GF-D8 (cell line): ENCODE results near the gene DNAI2.

Experiments used
- DNase-seq: peaks from one replicate; lab custom pipeline; 2025; lab: John Stamatoyannopoulos, UW

DNAI2 gene

DNA sequence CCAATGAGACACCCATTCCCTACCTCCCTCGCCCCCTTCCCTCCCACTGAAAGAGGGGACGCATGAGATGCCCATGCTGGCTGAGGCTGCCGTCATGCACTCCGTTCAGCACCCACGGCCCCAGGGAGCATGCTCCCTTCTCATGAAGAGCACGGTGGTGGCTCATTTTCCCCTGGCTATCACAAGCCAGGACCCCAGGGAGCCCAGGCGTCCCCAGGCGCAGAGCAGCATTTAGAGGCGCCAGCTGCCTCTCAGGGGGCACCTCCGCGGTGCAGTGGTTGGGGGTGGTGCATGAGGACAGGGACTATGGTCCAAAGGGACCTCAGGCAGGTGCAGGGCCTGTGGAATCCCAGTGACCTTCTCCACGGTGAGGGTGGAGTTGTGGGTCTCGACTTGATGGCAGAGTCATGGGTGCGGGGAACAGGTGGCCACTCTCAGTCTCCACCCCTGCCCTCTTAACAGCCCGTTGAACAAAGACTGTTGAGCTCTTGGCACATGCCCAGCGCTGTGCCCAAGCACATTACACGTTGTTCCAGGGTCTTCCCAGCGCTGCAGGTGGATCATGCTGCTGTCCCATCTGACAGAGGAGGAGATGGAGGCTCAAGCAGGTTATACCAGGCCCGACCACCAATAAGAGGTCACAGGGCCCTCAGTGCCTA, 65.6 kb downstream of the DNAI2 start:
- no peak for DNase-seq

DNA sequence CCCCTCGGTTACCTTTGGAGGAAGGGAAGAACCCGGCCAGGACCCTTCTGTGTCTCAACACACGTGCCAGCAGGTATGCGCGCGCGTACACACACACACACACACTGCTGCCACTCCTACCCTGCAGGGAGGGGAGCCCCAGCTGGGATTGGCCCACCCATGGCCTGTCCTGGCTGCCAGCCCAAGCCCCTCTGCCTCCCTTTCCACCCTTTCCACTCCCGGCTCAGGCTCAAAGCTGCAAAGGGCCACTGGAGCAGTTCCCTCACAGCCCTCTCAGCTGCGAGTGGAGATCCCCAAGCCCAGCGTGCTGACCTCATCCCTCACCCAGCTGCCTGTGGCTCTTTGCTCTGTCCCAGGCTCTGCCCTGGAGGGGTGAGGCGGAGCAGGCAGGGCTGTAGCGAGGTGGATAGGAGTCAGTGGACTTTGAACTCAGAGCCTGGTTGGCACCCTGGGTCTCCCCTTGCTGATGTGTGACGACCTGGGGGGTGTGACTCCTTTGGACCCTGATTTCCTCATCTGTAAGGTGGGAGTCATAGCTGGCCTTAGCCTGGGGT, 66.5 kb downstream of the DNAI2 start:
- no peak for DNase-seq

DNA sequence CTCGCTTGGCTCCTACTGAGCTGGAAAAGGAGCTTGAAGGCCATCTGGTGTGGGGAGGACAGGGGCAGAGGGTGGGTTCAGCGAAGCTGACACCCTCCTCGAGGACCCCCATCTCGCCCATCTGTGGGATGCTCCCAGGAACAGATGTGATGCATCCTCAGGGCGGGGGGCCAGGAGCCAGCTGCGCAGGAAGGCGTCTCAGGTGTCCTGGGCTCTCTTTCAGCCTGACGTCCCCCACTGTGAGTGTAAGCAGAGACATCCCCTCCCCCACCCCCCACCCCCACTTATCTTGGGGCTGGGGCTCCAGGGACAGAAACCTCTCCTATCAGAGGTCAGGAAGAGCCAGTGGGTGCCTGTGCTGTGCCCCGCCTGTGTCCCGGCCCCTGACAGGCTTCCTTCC, 68.2 kb downstream of the DNAI2 start:
- no peak for DNase-seq

DNA sequence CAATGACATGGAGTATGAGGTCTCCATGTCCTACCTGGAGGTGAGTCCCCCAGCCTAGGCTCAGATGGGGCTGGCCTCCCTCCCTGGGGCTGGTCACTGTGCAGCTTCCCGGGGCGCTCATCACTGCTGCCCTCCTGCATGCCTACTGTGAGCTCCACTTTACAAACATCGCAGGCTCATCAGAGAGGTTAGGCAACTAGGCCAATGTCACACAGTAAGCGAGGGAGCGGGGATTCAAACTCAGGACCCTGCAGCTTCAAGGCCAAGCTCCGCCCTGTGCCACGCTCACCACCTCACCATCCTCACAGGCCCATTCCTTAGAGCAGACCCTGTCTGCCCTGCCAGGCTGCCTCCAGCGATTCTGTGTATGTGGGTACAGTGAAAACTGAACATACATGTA, 69.1 kb downstream of the DNAI2 start:
- no peak for DNase-seq

DNA sequence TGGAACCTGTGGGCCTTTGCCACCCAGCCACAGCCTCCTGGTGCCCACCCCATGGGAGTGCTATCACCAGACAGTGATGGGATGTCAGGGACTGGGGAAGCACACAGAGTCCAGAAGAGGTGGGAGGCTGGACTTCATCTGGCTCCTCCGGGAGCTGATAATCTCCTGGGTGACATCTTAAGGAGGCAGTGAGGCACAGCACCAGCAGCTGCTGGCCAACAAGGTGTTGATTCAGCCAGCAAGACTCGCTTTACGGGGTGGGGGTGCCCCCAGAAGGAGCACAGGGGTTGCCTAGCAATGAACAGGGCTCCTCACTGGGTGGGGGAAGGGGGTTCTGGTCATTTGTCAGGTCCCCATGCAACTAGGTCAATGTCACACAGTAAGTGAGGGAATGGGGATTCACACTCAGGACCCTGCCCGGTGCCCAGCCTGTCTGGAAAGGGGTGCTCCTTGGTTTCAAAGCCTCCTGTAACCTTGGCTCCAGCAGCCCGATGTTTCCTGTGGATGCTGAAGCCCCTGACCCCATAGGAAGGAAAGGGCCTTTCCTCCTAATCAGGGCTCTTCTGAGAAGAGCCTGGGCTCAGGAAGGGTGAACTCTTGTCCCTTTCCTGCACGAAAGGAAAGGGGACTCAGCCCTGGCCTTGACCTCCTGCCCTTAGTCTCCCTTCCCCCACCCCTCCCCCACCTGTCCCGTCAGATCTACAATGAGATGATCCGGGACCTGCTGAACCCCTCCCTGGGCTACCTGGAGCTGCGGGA, 69.7 kb downstream of the DNAI2 start:
- DNase-seq, result no peak

DNA sequence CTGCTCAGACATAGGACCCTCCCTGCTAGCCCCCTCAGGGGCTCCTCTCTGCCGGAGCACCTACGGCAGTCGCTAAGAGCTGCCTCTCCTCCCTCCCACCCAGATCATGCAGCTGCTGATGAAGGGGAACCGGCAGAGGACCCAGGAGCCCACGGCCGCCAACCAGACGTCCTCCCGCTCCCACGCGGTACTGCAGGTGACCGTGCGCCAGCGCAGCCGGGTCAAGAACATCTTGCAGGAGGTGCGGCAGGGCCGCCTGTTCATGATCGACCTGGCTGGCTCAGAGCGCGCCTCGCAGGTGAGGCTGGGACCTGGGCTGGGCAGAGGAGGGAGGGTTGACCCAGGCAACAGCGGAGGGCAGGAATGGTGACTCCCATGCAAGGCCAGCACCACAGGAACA, 70.6 kb downstream of the DNAI2 start:
- DNase-seq, result no peak

DNA sequence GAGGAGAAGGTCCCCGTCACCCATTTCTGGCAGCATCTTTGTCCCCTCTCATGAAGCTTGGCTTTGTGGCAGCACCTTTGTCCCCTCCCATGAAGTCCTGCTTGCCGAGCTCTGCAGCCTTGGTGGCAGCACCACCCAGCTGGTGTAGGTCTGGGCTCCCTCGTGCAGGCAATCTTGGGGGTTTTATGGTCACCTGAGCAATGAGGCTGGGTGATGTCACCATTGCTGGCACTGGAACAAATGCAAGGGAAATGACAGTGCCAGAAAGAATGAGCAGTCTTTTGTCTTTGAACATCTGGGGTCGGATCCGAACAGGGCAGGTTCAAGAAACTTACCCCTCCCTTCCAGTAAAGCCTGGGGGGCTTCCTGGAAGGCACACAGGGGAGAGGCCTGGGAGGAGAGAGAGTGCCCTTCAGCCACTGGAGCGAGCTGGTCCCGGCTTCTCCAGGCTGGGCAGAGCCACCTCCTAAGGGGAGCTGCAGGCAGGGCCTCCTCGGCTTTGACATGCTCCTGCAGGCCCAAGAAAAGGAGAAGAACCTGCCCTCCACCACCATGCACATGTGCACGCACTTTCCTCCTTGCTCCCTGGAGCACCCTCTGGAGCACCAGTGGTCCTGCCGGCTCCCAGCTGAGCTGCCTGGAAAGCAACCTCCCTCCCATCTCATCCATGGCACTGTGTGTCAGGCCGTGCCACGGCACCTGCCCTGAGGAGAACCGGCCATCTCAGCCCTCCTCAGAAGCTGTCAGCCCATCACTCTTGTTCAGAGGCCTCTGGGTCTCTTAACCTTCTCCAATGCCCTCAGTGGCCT, 71.6 kb downstream of the DNAI2 start:
- no peak for DNase-seq

DNA sequence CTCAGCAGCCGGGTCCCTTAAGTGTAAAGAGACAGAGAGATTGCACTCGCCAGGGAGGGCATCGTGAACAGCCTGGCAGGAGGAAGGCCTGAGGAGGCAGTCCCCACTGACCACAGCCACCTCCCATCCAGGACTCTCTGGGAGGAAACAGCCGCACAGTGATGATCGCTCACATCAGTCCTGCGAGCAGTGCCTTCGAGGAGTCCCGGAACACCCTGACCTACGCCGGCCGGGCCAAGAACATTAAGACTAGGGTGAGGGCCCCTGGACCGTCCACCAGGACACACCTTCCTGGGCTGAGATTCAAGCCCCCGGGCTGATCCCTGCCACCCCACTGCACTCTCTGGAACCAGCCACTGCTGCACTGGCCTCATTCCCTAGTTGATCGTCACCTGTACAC, 73.6 kb downstream of the DNAI2 start:
- DNase-seq, result no peak

DNA sequence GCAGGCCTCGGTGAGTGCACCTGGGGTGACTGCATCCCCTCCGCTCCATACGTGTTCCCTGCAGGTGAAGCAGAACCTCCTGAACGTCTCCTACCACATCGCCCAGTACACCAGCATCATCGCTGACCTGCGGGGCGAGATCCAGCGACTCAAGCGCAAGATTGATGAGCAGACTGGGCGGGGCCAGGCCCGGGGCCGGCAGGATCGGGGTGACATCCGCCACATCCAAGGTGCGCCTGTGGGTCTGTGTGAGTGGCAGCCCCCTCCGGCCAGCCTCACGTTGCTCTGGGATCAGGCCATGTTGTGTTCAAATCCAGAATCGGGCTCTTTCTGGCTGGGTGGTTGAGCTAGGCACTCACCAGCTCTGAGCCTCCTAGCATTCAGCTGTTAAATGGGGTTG, 75.1 kb downstream of the DNAI2 start:
- DNase-seq, result no peak

DNA sequence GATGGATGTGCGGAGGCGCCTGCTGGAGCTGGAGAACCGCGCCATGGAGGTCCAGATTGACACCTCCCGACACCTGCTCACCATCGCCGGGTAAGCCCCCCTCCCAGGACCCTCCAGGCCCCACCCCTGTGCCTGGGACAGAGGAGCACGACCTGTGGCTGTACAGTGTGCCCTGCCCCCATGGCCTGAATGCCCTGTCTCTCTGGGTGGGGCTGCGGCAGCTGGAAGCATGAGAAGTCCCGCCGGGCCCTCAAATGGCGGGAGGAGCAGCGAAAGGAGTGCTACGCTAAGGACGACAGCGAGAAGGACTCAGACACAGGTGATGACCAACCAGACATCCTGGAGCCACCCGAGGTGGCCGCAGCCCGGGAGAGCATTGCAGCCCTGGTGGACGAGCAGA, 76.5 kb downstream of the DNAI2 start:
- DNase-seq, result no peak

DNA sequence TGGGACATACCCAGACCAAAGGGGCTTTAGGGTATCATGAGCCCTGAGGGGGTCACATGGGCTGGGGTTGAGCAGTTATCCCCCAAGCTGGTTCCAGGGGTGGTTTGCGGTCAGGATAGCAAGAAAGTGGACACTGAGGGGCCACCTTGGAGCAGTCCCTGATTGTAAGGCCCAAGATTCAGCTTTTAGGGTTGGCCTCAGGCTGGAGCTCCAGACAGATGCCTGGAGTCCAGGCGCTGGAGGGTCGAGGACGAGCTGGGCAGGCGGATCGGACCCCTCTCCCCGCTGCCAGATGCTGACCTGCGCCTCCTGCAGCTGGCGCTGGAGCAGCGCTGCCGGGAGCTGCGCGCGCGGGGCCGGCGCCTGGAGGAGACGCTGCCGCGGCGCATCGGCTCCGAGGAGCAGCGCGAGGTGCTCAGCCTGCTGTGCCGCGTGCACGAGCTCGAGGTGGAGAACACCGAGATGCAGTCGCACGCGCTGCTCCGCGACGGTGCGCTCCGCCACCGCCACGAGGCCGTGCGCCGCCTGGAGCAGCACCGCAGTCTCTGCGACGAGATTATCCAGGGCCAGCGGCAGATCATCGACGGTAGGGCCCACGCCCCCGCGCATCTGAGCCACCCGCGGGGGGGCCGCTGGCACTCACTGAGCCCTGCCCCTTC, 77.6 kb downstream of the DNAI2 start:
- no peak for DNase-seq

DNA sequence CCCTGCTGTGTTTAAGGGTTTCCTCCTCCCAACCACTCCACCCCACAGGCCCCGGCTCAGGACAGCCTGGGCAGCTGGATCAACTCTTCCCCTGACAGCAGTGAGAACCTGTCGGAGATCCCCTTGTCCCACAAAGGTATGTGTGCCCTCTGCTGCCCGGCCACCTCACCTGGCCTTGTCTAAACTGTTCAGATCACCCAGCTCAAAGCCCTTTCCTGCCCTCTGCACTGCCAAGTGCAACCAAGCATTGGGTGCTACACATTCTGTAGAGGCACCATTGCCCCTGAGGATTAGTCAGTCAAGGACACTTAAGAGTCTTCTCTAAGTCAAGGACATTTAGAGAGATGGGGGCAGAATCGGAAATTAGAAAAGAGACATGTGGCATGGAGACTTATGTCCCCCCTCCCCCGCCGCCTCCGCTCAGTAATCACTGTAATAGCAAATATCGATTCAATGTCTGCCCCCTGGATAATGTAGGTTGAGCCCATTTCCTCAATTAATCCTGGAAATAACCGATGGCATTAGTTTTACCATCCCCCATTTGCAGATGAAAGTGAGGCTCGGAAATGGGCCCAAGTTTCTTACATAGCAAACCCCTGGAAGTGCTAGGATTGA, 79.5 kb downstream of the DNAI2 start:
- DNase-seq, result no peak

DNA sequence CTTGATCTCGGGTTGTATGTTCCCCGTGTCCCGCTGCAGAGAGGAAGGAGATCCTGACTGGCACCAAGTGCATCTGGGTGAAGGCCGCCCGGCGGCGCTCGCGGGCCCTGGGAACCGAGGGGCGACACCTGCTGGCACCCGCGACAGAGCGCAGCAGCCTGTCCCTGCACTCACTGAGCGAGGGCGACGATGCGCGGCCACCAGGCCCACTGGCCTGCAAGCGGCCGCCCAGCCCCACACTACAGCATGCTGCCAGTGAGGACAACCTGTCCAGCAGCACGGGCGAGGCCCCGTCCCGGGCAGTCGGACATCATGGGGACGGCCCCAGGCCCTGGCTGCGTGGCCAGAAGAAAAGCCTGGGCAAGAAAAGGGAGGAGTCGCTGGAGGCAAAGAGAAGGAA, 80.1 kb downstream of the DNAI2 start:
- DNase-seq, result no peak

DNA sequence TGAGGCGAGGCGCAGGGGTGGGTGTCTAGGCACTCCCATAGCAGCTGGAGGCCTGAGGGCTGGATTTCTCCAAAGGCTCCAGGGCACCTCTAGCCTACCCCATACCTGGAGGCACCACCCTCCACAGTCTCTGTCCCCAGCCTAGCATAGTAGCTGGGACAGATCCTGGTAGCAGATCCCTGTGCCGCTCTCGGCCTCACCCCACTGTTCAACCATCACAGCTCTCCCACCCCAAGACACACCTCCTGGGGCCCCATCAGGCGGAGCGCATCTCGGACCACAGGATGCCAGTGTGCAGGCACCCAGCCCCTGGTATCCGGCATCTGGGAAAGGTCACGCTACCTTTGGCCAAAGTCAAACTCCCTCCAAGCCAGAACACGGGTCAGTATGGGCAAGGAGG, 80.5 kb downstream of the DNAI2 start:
- DNase-seq, result no peak

DNA sequence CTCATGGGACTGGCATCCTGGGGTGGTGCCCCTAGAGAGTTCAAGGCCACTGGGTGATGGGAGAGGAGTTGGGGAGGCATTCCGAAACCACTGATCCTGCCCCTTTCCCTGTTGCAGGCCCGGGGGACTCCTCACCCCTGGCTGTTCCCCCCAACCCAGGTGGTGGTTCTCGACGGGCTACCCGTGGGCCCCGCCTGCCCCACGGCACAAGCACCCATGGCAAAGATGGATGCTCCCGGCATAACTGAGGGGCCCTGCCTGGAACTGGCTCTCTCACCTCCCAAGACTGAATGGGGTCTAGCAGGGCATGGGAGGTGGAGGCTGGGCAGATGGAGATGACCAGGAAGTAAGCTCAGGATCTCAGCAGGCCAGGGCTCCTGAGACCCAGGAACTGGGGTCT, 81.0 kb downstream of the DNAI2 start:
- no peak for DNase-seq

DNA sequence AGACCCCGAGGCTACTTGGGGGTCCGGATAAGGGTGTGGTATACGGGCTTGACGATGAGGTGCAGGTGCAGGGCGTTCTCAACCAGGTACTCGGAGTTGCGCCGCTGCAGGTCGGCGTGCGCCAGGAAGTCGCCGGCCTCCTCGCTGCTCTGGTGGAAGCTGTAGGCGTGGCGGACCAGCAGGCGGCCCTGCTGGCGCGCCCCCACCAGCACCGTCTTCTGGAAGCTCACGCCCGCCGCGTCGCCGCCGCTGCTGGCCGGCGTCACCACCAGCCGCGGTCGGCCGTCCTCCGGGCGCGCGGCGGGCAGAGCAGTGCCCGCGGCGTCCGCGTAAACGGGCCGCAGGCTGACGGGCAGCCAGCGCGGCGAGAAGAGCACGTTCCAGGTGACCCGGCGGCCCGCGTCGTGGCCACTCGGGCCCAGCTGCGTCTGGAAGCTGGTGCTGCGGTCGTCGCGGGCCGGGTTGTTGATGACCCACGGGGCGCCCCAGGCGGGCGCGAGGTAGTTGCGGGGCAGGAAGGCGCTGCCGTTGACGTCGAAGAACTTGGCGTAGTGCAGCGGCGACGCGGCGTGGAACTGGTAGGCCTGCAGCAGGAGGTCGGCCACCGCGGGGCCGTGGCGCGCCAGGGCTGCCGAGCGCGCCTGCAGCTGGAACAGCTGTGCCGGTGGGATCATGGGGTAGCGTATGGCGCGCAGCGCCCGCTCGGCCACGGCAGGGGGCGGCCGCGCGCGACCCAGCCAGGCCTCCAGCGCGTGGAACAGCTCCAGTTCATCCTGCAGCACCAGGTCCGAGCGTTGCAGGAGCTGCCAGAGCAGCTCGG, 82.8 kb downstream of the DNAI2 start:
- no peak for DNase-seq

DNA sequence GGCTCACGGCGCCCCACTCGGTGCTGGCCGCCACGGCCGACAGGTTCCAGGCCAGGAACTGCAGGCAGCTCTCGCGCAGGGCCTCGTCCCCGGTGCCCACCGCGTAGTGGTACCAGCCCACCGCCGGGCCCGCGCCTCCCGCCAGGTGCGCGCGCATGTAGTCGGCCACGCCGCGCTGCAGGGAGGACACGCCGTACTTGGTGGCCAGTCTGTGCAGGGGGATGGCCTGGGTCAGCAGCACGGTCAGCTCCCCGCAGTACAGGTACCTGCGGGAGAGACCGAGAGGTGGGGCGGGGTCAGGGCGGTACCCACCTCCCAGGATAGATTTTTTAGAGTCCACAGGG, 83.4 kb downstream of the DNAI2 start:
- DNase-seq, result no peak

DNA sequence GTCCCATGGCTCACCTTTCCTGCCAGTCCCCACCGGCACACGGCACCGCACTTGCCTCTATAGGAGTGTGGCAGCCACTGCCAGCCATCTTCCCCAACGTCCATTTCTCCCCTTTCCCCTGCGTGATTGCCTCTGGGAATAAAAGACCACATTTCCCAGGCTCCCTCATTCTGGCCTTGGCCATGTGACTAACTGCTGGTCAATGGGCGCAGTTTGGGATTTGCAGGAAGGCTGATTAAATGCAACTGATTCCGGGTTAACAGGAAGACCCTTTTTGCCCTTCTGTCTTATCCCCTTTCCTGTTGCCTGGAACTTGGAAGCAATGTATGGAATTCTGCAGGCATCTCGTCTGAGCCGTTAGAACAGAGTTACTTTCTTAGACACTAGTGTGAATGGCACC, 84.7 kb downstream of the DNAI2 start:
- no peak for DNase-seq

DNA sequence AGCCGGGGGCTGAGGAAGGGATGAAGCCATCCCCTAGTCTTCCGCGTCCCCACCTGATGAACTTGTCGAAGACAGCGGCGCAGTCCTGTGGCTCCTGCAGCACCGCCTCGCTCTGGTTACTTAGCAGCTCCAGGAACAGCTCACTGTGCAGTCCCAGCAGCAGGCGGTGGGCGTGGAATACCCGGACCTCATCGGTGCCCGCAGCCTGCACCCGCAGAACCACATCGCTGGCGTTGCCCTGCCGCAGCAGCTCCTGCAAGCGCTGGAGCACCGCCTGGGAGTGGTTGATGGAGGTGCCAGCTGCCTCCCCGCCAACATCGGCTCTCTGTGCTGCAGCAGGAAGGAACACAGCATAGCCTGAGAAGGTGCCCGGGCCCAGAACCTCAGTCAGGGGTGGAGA, 85.9 kb downstream of the DNAI2 start:
- DNase-seq, result no peak

DNA sequence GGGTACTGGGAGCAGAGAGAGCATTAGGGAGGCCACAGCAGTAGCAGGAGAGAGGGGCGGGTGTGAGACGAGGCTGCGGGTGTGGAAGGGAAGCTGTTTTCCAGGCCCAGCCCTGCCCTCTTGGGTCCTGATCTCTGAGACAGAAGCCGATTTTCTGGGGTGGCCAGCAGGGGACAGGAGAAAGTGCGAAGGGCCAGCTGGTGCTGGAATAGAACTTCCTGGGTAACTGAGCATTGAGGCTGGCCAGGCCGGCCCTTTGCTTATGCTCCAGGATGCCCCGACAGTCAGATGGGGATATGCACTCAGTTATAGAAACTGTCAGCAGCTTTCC, 86.8 kb downstream of the DNAI2 start:
- no peak for DNase-seq
